Pulmonary artery endothelial cell (primary cell): ENCODE results near the gene STS. TPM values are rescaled to one million over a fixed set of nuclear protein-coding genes. Genes with fewer than 3 reads are reported as not detected.

ENCODE experiments used
- DNase-seq: peaks from one replicate; pipeline ENCODE4 v3.0.0-alpha.2; 2011; ENCODE audit warnings: low read depth, low spot score
- total RNA-seq: library from RNA; depleted of rRNA; stranded (reverse); fragments of >200 nt; gene quantifications from 2 replicates; pipeline ENCODE4 v1.2.3, GENCODE V29; 2014

Gene STS
- total RNA-seq, 1 donor from 2014 or later = 2.3 TPM

GRCh38 chrX:7139202-7140081 is 8.1 kb upstream of the STS start:
- DNase-seq = no peak

- no peak for DNase-seq
These were observed 4.4 kb upstream of the STS start for GRCh38 chrX:7143076-7143475.

GRCh38 chrX:7143941-7144525 is 3.5 kb upstream of the STS start:
- no peak for DNase-seq

GRCh38 chrX:7145454-7145853 is 2.1 kb upstream of the STS start:
- DNase-seq = no peak

GRCh38 chrX:7146020-7146702 is 1.4 kb upstream of the STS start:
- no peak for DNase-seq

GRCh38 chrX:7146703-7147412 is 654 bp upstream of the STS start:
- DNase-seq = no peak

- peak; percentile 35 for DNase-seq
These were observed 704 bp downstream of the STS start, which contains the start of gene PUDP for GRCh38 chrX:7147978-7148854. PUDP (minus strand) TSS chrX:7148153; CDS start chrX:7148113, 40 bp downstream.

GRCh38 chrX:7149411-7149810 is 1.9 kb downstream of the STS start:
- no peak for DNase-seq

GRCh38 chrX:7153231-7153630 is 5.7 kb downstream of the STS start:
- DNase-seq = no peak

- DNase-seq = no peak
These were observed 6.6 kb downstream of the STS start for GRCh38 chrX:7154041-7154597.

- no peak for DNase-seq
These were observed 7.7 kb downstream of the STS start for GRCh38 chrX:7155163-7155562.

- DNase-seq = no peak
These were observed 9.4 kb downstream of the STS start for GRCh38 chrX:7156879-7157278.

- DNase-seq = no peak
These were observed 11.0 kb downstream of the STS start for GRCh38 chrX:7158468-7158990.

- DNase-seq = no peak
These were observed 11.8 kb downstream of the STS start for GRCh38 chrX:7159149-7159861.

- DNase-seq = no peak
These were observed 15.7 kb downstream of the STS start for GRCh38 chrX:7163146-7163677.

GRCh38 chrX:7164174-7164573 is 16.7 kb downstream of the STS start:
- no peak for DNase-seq

- no peak for DNase-seq
These were observed 20.9 kb downstream of the STS start for GRCh38 chrX:7168371-7168770.

GRCh38 chrX:7169627-7170026 is 22.1 kb downstream of the STS start:
- no peak for DNase-seq

- no peak for DNase-seq
These were observed 23.4 kb downstream of the STS start for GRCh38 chrX:7170898-7171297.
